GM19023 (cell line): Measurements from ENCODE around the gene COL4A2.

Experiments
- ATAC-seq: cut with Tn5 transposase; IDR thresholded peaks from one replicate; pipeline ENCODE4 v1.9.1; 2021; ENCODE audit warnings: mild to moderate bottlenecking, moderate library complexity; ENCODE audit not compliant: unreplicated experiment

The COL4A2 gene

GRCh38 chr13:110431425-110432294, 124.6 kb downstream of the COL4A2 start:
- no peak for ATAC-seq

- ATAC-seq, result no peak
Measured at GRCh38 chr13:110432522-110432921, 125.4 kb downstream of the COL4A2 start.

GRCh38 chr13:110433014-110433413, 125.9 kb downstream of the COL4A2 start:
- no peak for ATAC-seq

GRCh38 chr13:110434629-110435028, 127.5 kb downstream of the COL4A2 start:
- no peak for ATAC-seq

GRCh38 chr13:110435331-110435730, 128.2 kb downstream of the COL4A2 start:
- no peak for ATAC-seq

- no peak for ATAC-seq
Measured at GRCh38 chr13:110436276-110436675, 129.2 kb downstream of the COL4A2 start.

GRCh38 chr13:110436786-110437370, 129.8 kb downstream of the COL4A2 start:
- ATAC-seq, result no peak

GRCh38 chr13:110438211-110438610, 131.1 kb downstream of the COL4A2 start:
- no peak for ATAC-seq

GRCh38 chr13:110438776-110439175, 131.7 kb downstream of the COL4A2 start:
- ATAC-seq, result no peak

- ATAC-seq, result no peak
Measured at GRCh38 chr13:110440946-110441731, 134.1 kb downstream of the COL4A2 start.

GRCh38 chr13:110442930-110443621, 136.0 kb downstream of the COL4A2 start:
- no peak for ATAC-seq

GRCh38 chr13:110443622-110444225, 136.6 kb downstream of the COL4A2 start:
- ATAC-seq, result peak; percentile 32

GRCh38 chr13:110444226-110444653, 137.2 kb downstream of the COL4A2 start:
- peak; percentile 61 for ATAC-seq

GRCh38 chr13:110445183-110445582, 138.1 kb downstream of the COL4A2 start:
- no peak for ATAC-seq

GRCh38 chr13:110445722-110446574, 138.9 kb downstream of the COL4A2 start:
- ATAC-seq, result no peak

GRCh38 chr13:110446575-110446890, 139.4 kb downstream of the COL4A2 start:
- ATAC-seq, result no peak

GRCh38 chr13:110447058-110447511, 140.0 kb downstream of the COL4A2 start:
- no peak for ATAC-seq

GRCh38 chr13:110447801-110448200, 140.7 kb downstream of the COL4A2 start:
- ATAC-seq, result no peak

- no peak for ATAC-seq
Measured at GRCh38 chr13:110448230-110448629, 141.1 kb downstream of the COL4A2 start.

GRCh38 chr13:110448677-110449076, 141.6 kb downstream of the COL4A2 start:
- ATAC-seq, result no peak
